Measurements from ENCODE around the gene VAC14.

DNA sequence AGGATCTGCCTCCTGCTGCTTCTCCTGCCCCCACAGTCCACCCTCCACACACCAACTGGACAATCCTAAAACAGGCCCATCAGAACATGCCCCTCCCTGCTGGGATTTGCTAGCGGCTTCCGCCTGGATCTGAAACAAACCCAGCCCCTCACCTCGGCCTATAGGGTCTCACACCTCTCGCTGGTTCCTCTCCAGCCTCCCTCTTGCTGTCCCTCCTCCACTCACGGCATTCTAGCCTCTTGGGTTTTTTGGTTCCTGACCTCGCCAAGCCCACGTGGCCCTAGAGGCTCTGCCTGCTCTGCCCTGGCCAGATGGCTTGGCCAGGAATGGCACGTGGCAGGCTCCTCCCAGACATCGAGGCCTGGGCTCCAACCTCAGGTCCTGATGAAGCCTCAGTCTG is 99.4 kb downstream of the VAC14 start:
- TF ChIP-seq CTCF (conservative IDR thresholded peaks at IDR 0.05; ENCODE audit: low read depth, low read length) = no peak
- TF ChIP-seq EZH2 (IDR thresholded peaks at IDR 0.05; ENCODE audit: low read length, unreplicated experiment) = no peak
